LNCAP (cell line): ENCODE measurements around the gene CNTNAP1.

Source experiments
- TF ChIP-seq, protein P1 (sequence below): fragments of 450-650 bp; IDR thresholded peaks from 2 replicates; pipeline ENCODE4 v1.5.1; 2017; ENCODE audit warnings: mild to moderate bottlenecking

The CNTNAP1 gene

DNA sequence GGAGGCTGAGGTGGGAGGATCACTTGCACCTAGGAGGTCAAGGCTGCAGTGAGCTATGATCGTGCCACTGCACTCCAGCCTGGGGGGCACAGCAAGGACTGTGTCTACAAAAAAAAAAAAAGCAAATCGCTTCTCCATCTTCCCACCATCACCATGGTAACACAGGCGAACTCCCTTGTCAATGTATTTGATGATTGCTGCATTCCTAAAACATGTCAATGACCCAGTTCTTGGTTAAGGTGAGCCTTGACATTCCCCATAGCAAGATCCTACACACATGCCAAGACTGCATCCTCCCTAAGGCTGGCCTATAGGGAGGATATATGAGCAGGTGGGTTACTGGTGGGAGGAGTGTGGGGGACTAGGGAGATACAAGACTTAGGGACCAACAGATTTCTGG is 12.2 kb downstream of the CNTNAP1 start:
- TF ChIP-seq, protein P1, sequence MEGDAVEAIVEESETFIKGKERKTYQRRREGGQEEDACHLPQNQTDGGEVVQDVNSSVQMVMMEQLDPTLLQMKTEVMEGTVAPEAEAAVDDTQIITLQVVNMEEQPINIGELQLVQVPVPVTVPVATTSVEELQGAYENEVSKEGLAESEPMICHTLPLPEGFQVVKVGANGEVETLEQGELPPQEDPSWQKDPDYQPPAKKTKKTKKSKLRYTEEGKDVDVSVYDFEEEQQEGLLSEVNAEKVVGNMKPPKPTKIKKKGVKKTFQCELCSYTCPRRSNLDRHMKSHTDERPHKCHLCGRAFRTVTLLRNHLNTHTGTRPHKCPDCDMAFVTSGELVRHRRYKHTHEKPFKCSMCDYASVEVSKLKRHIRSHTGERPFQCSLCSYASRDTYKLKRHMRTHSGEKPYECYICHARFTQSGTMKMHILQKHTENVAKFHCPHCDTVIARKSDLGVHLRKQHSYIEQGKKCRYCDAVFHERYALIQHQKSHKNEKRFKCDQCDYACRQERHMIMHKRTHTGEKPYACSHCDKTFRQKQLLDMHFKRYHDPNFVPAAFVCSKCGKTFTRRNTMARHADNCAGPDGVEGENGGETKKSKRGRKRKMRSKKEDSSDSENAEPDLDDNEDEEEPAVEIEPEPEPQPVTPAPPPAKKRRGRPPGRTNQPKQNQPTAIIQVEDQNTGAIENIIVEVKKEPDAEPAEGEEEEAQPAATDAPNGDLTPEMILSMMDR: no peak

DNA sequence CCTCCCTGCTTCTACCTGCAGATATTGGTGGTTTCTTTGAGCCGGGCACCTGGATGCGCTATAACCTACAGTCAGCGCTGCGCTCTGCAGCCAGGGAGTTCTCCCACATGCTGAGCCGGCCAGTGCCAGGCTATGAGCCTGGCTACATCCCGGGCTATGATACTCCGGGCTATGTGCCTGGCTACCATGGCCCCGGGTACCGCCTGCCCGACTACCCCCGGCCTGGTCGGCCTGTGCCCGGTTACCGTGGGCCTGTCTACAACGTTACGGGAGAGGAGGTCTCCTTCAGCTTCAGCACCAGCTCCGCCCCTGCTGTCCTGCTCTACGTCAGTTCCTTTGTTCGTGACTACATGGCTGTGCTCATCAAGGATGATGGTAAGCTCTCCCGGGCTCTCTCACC is 13.2 kb downstream of the CNTNAP1 start:
- TF ChIP-seq, protein P1: no peak

DNA sequence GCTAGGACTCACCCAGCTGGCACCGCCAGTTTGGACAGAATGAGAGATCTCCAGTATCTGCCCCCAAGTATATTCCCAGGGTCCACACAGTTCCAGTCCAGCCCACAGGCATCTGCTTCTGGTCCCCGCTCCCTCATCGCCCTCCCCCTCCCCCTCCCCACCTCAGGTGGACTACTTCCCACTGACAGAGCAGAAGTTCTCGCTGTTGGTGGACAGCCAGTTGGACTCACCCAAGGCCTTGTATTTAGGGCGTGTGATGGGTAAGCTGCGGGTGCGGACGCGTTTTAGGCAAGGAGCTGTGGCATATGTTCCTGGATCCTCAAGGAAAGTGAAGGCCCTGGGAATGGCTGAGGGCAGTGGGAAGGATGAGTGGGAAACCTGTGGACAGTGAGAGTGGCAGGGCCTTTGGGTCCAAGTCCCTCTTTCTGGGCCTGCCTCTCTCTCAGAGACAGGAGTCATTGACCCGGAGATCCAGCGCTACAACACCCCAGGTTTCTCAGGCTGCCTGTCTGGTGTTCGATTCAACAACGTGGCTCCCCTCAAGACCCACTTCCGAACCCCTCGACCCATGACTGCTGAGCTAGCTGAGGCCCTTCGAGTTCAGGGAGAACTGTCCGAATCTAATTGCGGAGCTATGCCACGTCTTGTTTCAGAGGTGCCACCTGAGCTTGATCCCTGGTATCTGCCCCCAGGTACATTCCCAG is 14.9 kb downstream of the CNTNAP1 start:
- TF ChIP-seq, protein P1: no peak

GRCh38 chr17:42698736-42699414 is 16.5 kb downstream of the CNTNAP1 start:
- TF ChIP-seq, protein P1: no peak

GRCh38 chr17:42699415-42699740 is 17.0 kb downstream of the CNTNAP1 start:
- TF ChIP-seq, protein P1: no peak

DNA sequence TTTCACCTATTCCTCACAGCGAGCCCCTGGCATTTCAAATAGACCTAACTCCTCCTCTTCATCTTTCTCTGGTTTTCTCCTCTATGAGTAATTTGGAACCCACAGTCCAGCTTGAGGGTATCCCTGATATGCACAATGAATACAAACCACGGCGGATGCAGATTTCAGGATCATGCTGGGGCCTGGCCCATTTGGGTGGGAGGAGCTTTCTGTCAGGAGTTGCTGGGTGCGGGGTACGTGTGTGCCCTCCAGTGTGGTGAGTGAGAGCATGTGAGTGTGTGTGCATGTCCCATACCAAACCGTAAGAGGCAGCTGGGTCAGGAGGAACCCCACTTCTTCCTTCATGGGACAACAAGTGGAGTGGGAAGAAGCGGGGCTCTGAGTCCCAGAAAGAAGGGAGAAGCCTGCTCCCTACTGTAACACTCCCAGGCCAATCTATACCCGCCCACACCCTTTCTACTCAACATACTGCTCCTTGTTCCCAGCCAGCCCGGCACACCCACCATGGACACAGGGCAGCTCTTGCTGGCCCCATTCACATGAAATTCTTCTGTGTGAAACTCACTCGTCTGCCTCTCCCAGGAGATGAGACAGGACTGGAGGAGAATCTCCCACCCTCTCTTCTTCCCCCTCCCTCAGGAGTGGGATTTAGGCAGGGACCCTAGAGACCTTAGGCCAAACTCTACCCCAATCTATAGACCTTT is 18.4 kb downstream of the CNTNAP1 start:
- TF ChIP-seq, protein P1: no peak

- TF ChIP-seq, protein P1: no peak
Measured at GRCh38 chr17:42702446-42702845, 20.1 kb downstream of the CNTNAP1 start.
